Measurements from ENCODE around the gene FBXW11. TPM values are rescaled to one million over a fixed set of nuclear protein-coding genes. Genes with fewer than 3 reads are reported as not detected.

Gene FBXW11
- total RNA-seq, 1 experiment from 2014 or later: 85.3 TPM

GRCh38 chr5:172048170-172048422, 41.7 kb upstream of the FBXW11 start:
- H3K27ac Mint-ChIP-seq: peak overlapping the region in 1 of 3 experiments; percentile 41; a peak in 1 of 7 replicates
- H4K20me1 ChIP-seq (ENCODE audit: control insufficient read depth, insufficient read depth, insufficient read length): no peaks in the 10 kb centered on the region
- no peak overlapping the region for H3K4ac ChIP-seq (ENCODE audit: low read depth, low read length)
- no peak overlapping the region for H3K56ac ChIP-seq (ENCODE audit: insufficient read length, low read depth, low read length)
- H3K4me3 Mint-ChIP-seq: no peak overlapping the region
- H3K14ac ChIP-seq (ENCODE audit: insufficient read depth, low read length): no peak overlapping the region
- no peaks in the 10 kb centered on the region for H3K23me2 ChIP-seq (ENCODE audit: insufficient read length, low read depth, low read length, poor library complexity, severe bottlenecking)
- H2BK15ac ChIP-seq (ENCODE audit: low read depth, low read length): no peak overlapping the region
- no peak for DNase-seq
- H2AFZ ChIP-seq (ENCODE audit: low read length): no peak overlapping the region
- H3K27ac ChIP-seq (ENCODE audit: insufficient read length, low read depth, low read length): no peak overlapping the region
- H3K9me3 Mint-ChIP-seq: no peaks in the 10 kb centered on the region
- H3K36me3 Mint-ChIP-seq (ENCODE audit: insufficient read depth in 1 of 3, low read depth in 3 of 3): peaks cover 3 to 24% (median 16%) of the 10 kb centered on the region in 3 experiments; a peak in 4 of 7 replicates
- no peak overlapping the region for H3K18ac ChIP-seq (ENCODE audit: insufficient read length, low read depth, low read length)
- H4K91ac ChIP-seq (ENCODE audit: insufficient read length, low read depth, low read length): no peak overlapping the region
- H3K4me1 Mint-ChIP-seq: peaks cover 39 to 42% of the 10 kb centered on the region in 2 experiments
- H3K4me1 ChIP-seq (ENCODE audit: insufficient read depth, low read length): peaks cover 4% of the 10 kb centered on the region; the same call in 1 of the 2 replicates
- no peaks in the 10 kb centered on the region for H3K27me3 ChIP-seq (ENCODE audit: insufficient read depth, low read length)
- TF ChIP-seq, protein P1, sequence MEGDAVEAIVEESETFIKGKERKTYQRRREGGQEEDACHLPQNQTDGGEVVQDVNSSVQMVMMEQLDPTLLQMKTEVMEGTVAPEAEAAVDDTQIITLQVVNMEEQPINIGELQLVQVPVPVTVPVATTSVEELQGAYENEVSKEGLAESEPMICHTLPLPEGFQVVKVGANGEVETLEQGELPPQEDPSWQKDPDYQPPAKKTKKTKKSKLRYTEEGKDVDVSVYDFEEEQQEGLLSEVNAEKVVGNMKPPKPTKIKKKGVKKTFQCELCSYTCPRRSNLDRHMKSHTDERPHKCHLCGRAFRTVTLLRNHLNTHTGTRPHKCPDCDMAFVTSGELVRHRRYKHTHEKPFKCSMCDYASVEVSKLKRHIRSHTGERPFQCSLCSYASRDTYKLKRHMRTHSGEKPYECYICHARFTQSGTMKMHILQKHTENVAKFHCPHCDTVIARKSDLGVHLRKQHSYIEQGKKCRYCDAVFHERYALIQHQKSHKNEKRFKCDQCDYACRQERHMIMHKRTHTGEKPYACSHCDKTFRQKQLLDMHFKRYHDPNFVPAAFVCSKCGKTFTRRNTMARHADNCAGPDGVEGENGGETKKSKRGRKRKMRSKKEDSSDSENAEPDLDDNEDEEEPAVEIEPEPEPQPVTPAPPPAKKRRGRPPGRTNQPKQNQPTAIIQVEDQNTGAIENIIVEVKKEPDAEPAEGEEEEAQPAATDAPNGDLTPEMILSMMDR (conservative IDR thresholded peaks at IDR 0.05): no peak
- H2AK5ac ChIP-seq (ENCODE audit: insufficient read length, low read length): no peak overlapping the region
- H3T11ph ChIP-seq (ENCODE audit: low read length): no peak overlapping the region
- H4K8ac ChIP-seq (replicated peaks; ENCODE audit: insufficient read length, low read depth, low read length): no peak overlapping the region
- H4K5ac ChIP-seq (ENCODE audit: insufficient read length, low read depth, low read length): no peak overlapping the region
- H3K9ac ChIP-seq (ENCODE audit: extremely low read depth, insufficient read length, low read length): no peak overlapping the region
- no peak overlapping the region for H2BK12ac ChIP-seq (ENCODE audit: insufficient read length, low read depth, low read length)
- no peaks in the 10 kb centered on the region for H3K9me3 ChIP-seq (ENCODE audit: control insufficient read depth, low read depth, low read length)
- H3K23ac ChIP-seq (ENCODE audit: insufficient read length, low read depth, low read length): no peak overlapping the region
- no CpG with 5 or more reads among the region's 1 CpG for WGBS (ENCODE audit: extremely low coverage, insufficient read length, low lambda C conversion rate)
- no peak overlapping the region for H2BK5ac ChIP-seq (ENCODE audit: insufficient read length, low read length)
- H2BK120ac ChIP-seq (ENCODE audit: low read depth, low read length, poor library complexity, severe bottlenecking): no peak overlapping the region
- no peaks in the 10 kb centered on the region for H3K79me1 ChIP-seq (ENCODE audit: insufficient read depth, low read depth, low read length, poor library complexity, severe bottlenecking)
- no peaks in the 10 kb centered on the region for H3K79me2 ChIP-seq (ENCODE audit: insufficient read depth, low read length)
- no peaks in the 10 kb centered on the region for H3K27me3 Mint-ChIP-seq (ENCODE audit: low read depth)
- no peak overlapping the region for H2BK20ac ChIP-seq (ENCODE audit: low read depth, low read length, poor library complexity, severe bottlenecking)
- H3K4me2 ChIP-seq (ENCODE audit: insufficient read depth, insufficient read length, low read length): no peak overlapping the region
